ENCODE measurements around the gene EDN1.

DNA sequence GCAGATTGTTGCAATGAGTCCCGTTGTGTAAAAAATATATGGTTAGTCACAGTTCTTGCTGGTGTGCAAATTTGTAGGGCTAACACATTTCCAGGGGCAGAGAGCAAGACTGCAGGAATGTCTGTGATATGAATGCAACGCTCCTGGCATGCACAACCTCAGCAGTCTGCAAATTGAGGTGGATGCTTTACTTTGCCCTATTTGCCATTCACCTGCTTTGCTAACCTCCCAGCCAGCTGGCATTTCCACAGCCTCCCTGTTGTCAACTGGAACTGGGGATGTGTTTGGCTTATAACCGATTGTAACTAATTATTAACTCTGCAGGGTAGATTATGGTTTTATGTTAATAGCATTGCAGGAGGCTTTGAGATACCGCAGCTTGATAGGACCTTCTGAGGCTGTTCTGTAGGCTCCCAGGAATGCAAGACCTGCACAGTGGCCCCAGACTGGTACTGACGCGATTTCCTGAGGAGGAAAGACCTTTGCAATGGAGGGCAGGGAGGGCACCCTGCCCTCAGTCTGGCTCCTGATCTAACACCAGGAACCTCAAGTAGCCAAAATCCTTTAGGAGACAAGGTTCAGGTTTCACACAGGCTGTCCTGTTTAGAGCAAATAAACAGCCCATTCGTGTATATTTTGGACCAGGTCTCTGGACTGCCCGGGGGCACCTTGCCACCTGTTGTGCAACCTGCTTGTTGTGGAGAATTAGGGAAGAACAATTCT is 53.4 kb downstream of the EDN1 start:
- TF ChIP-seq, protein P1, sequence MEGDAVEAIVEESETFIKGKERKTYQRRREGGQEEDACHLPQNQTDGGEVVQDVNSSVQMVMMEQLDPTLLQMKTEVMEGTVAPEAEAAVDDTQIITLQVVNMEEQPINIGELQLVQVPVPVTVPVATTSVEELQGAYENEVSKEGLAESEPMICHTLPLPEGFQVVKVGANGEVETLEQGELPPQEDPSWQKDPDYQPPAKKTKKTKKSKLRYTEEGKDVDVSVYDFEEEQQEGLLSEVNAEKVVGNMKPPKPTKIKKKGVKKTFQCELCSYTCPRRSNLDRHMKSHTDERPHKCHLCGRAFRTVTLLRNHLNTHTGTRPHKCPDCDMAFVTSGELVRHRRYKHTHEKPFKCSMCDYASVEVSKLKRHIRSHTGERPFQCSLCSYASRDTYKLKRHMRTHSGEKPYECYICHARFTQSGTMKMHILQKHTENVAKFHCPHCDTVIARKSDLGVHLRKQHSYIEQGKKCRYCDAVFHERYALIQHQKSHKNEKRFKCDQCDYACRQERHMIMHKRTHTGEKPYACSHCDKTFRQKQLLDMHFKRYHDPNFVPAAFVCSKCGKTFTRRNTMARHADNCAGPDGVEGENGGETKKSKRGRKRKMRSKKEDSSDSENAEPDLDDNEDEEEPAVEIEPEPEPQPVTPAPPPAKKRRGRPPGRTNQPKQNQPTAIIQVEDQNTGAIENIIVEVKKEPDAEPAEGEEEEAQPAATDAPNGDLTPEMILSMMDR (IDR thresholded peaks at IDR 0.05; ENCODE audit: insufficient read depth, low read length, poor library complexity, severe bottlenecking), result no peak
- no peak for TF ChIP-seq EZH2phosphoT487 (conservative IDR thresholded peaks at IDR 0.05; ENCODE audit: low read length)

Data from SU-DHL-6 (cell line).